Stimulated activated CD4-positive, alpha-beta T cell treated with anti-CD3 and anti-CD28 coated beads, Interleukin-4, amount 100 ng/mL, for 1 hour (primary cell): ENCODE results near the gene RIN1.
"Not testable (repeated sequence)": the region's sequence is repeated elsewhere in the genome, so short reads cannot be mapped to it uniquely, and the experiment has no call there.

ENCODE experiments used
- DNase-seq: peaks from one replicate; pipeline ENCODE4 v3.0.0-alpha.2; 2020

RIN1 gene

GRCh38 chr11:66334605-66335442 is 1.4 kb downstream of the RIN1 start:
- DNase-seq = no peak

GRCh38 chr11:66333896-66334604 is 2.2 kb downstream of the RIN1 start:
- no peak for DNase-seq

GRCh38 chr11:66333220-66333877 is 2.9 kb downstream of the RIN1 start:
- no peak for DNase-seq

- DNase-seq = no peak
Observed at GRCh38 chr11:66332371-66333219, 3.6 kb downstream of the RIN1 start.

GRCh38 chr11:66331542-66332370 is 4.5 kb downstream of the RIN1 start:
- no peak for DNase-seq

GRCh38 chr11:66330931-66331330 is 5.3 kb downstream of the RIN1 start:
- no peak for DNase-seq

GRCh38 chr11:66329165-66329673 is 7.0 kb downstream of the RIN1 start:
- DNase-seq = no peak

GRCh38 chr11:66328302-66329144 is 7.7 kb downstream of the RIN1 start:
- DNase-seq = peak; percentile 82

- DNase-seq = no peak
Observed at GRCh38 chr11:66328031-66328301, 8.3 kb downstream of the RIN1 start.

GRCh38 chr11:66327171-66328030 is 8.8 kb downstream of the RIN1 start:
- no peak for DNase-seq

GRCh38 chr11:66326261-66327111 is 9.7 kb downstream of the RIN1 start:
- peak; percentile 23 for DNase-seq

- DNase-seq = no peak
Observed at GRCh38 chr11:66325263-66325671, 11.0 kb downstream of the RIN1 start.

GRCh38 chr11:66324664-66325063 is 11.6 kb downstream of the RIN1 start:
- DNase-seq = no peak

- no peak for DNase-seq
Observed at GRCh38 chr11:66323684-66324083, 12.6 kb downstream of the RIN1 start.

GRCh38 chr11:66322732-66323427 is 13.4 kb downstream of the RIN1 start:
- no peak for DNase-seq

- DNase-seq = no peak
Observed at GRCh38 chr11:66321606-66322005, 14.6 kb downstream of the RIN1 start.

- not testable (repeated sequence) for DNase-seq
Observed at GRCh38 chr11:66320748-66321147, 15.5 kb downstream of the RIN1 start.

- DNase-seq = not testable (repeated sequence)
Observed at GRCh38 chr11:66320289-66320688, 15.9 kb downstream of the RIN1 start.
